HG03108 (cell line): ENCODE measurements around the gene OR9Q1.
"Not testable (repeated sequence)": the region's sequence is repeated elsewhere in the genome, so short reads cannot be mapped to it uniquely, and the experiment has no call there.

Experiments
- ATAC-seq: cut with Tn5 transposase; IDR thresholded peaks from one replicate; pipeline ENCODE4 v1.9.1; 2021; ENCODE audit warnings: moderate library complexity; ENCODE audit not compliant: unreplicated experiment

OR9Q1 gene

GRCh38 chr11:58133309-58134076 lies 109.8 kb downstream of the OR9Q1 start:
- ATAC-seq: no peak

DNA sequence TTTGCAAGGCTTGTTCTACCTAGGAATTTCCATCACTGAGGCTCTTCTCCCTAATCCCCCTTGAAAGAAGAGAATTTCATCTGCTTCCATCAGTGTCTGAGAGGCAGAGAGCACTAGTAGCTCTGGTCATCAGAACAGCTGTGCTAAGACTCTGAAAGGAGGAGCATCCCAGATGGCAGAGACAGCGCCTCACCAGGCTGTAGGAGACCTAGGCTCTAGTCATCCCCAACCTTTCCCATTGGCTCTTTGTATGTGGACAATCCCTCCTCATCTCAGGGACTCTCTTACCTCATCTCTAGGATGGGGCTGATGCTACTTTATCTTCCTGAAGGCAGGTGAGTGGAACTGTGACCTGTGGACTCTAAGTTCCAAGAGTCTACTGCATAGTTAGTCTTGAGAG lies 110.5 kb downstream of the OR9Q1 start:
- ATAC-seq: no peak

DNA sequence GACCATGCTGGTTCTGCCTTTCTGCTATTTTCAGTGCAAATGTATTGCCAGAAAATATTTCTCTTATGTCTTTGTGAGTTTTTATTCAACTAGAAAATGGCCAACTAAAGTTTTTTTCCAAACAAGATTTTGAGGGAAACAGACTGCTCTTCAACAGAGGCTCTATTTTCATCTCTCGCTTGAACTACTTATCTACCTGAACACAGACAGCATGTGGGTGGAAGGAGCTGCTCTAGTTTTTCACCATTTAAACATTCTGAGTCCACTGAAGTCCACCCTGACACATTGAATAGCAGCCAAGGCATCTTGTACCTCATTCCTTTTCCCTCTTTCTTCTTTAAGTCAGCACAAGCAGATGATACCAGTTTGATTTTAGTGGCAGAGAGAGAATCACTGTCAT lies 111.5 kb downstream of the OR9Q1 start:
- ATAC-seq: no peak

- no peak for ATAC-seq
Observed at GRCh38 chr11:58142761-58143160, 119.1 kb downstream of the OR9Q1 start.

DNA sequence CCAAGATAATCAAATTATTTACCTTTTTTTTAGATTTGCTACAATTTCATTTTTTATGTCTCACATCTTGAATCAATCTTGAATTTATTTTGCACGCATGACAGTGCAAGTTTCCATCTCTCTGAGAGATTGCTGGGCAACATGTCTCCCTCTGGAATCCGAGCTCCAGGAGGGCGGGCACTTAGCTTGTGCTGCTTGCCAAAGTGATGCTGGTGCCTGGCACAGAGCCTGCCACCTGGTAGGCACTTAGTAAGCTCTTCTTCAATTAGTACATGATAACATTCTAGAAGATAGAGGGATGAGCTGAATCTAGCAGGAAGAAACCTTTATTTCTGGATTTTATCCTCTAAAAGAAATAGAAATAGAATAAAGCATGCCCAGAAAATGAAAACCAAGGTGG lies 129.1 kb downstream of the OR9Q1 start:
- no peak for ATAC-seq

DNA sequence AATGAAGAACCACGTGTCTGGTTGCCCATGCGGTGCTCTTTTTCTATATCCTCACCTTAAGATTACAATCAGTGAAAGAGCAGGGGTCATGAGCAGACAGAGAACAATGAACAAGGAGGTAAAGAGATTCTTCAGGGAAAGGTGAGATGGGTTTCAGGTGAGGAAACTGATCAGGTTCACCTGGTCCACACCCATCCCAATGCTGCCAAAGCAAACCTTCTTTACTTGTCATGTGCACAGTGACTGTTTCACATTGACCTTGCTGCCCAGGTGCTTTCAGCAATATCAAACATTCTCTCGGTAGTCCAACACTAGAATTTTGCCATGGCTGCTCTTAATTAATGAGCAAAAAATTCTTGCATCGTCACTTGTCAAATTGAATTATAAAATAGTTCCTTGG lies 140.7 kb downstream of the OR9Q1 start:
- no peak for ATAC-seq

- no peak for ATAC-seq
Observed at GRCh38 chr11:58164990-58165389, 141.3 kb downstream of the OR9Q1 start.

DNA sequence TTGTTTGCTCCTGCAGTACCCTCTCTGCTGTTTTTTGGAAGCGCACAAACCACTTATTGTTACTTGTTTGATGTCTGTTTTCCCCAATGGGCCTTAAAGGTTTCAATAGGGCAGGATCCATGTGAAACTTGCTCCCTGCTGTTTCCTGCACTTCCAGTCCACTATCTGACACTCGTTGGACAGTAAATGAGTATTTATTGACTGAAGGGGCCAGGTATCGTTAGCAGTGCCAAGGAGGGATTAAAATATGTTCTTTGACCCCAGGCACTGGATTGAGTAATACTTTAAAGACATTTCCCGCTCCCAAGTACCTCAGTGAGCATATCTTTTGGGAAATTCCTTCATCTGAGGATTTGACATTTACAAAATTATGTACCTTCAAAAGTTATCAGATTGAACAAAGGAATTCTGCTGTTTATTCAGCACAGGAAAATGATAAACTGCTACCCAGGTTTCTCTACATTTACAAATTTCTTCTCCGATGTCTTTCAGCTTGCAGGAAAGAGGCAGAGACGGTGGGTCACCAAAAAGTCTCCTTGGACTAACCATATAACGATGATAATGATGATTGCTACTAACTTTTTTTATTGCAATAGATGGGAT lies 141.9 kb downstream of the OR9Q1 start:
- ATAC-seq: no peak

DNA sequence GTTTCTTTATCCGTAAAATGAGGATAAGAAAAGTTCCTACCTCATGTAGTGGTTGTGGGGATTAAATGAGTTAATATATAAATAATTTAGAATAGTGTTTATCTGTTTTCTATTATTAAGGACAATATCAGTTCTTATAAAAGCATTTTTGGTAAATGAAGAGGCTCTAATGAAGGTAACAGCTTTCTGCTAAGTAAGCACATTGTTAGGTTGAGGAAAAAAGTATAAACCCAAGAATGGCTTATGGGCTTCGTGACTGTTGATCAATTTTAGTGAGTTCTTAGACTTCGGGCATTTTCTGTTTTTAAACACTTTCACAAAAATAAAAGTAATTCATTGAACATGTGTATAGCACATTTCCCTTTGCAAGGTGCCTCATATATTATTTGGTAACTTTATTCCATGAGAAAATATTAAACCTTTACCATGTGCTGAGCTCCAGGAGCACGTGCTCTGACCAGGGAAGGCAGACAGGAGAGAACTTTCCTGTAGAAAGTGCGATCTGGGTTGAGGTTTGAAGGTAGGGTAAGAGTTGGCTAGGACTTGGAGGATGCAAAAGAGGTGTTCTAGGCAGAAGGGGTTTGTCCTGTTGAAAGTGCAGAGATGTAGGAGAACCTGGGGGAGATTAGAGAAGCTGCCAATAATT lies 153.9 kb downstream of the OR9Q1 start:
- ATAC-seq: no peak

DNA sequence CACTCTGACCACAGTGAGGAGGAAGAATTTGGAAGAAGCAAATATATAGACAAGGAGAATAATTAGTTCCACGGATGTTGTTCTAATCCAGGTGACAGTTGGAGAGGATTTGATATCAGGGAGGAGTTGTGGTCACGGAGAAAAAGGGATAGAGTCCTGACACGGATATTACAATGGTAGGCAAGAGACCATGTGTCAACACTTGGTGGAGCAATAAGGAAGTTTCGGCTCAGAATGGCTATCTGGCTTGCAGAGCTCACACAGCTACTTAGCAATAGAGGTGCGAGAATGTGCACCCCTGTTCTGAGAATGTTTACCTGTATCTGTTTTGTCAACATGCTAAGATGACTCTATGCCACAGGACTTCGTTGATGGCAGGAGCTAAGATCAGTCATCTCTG lies 154.8 kb downstream of the OR9Q1 start:
- no peak for ATAC-seq

- no peak for ATAC-seq
Observed at GRCh38 chr11:58179648-58180047, 156.0 kb downstream of the OR9Q1 start.

DNA sequence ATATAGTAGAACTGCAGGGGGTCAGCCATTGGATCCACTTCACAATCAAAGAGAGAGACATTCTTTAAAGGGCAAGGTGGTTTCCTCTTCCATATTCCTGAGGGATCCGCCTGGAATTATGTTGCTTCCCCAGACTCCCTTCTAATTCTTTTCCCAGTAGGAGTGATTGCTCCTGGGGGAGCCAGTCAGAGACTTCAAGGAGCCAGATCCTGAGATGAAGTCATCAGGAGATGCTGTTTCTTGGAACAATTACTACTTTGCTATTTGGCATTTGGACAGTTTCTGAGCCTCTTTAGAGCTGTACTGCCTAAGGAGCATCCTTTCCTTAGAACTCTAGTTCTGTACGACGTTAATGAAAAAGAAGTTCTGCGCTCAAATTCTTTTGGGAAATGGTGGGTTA lies 163.3 kb downstream of the OR9Q1 start:
- ATAC-seq: no peak

GRCh38 chr11:58188770-58189169 lies 165.1 kb downstream of the OR9Q1 start, which contains the start of gene OR9Q2:
Gene OR9Q2, plus strand, starts transcription at chr11:58189070. Its CDS starts 1,421 bp downstream, at chr11:58190491.
- no peak for ATAC-seq

DNA sequence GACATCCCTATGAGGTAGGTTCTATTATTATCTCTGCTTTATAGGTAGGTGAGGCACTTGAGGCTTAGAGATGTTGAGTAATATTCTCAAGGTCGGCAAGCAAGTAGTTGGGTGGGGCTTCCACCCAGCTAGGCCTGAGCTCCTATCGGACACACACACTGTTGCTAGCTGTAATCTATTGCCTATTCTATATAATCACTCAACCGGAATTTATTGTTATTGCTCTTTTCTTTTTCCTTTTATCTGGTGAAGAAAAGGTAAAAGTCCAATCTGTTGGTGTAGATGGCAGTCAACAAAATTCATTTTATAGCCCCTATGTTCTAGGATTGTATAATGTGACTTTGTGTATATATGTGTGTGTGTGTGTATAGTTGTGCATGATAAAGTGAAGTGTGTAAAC lies 168.5 kb downstream of the OR9Q1 start:
- no peak for ATAC-seq

- no peak for ATAC-seq
Observed at GRCh38 chr11:58193391-58193790, 169.7 kb downstream of the OR9Q1 start.

DNA sequence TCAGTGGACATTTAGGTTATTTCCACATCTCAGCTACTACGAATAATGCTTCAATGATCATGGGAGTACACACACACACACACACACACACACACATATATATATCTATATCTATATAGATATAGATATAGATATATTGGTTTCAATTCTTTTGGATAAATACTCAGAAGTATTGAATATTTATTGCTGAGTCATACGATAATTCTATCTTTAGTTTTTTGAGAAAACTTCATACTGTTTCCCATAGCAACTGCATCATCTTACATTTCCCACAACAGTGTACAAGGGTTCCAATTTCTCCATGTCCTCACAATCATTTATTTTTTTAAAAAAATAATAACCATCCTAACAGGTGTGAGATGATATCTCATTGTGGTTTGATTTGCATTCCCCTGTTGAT lies 172.3 kb downstream of the OR9Q1 start:
- no peak for ATAC-seq

DNA sequence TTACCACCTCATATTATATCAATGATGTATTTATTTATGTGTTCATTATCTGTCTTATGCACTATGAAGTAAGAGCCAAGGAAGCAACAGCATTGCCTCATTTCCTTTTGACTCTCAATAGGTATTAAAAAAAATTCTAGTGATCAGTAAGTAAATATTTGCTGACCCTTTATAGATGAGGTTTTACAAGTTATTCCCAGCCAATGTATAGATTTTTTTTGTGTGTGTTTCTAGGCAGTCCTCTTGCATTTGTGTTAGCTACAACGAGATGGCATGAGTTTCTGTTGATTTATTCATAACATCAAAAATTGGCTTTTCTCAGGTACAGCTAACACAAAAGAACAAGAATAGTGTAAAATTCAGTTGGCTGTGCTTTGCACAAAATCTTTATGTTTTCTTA lies 175.6 kb downstream of the OR9Q1 start:
- ATAC-seq: no peak

DNA sequence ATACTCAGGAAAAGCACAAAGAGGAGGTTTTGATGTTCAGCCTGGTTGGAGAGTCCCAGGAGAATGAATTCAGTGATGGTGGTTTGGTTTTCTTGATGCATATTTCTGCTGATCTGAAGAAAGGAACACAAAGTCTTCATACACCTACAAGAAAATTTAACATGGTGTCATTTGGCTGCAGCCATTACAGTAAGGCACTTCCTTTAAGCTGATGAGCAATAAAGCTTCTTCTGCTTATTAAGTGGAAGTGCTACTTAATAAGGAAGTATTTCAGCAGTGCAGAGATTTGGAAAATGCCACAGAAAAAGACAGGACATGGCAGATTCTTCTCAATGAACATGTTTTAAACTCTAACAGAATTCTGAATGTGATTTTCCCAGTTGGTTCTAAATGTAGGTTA lies 180.4 kb downstream of the OR9Q1 start, which contains the start of gene OR1S2:
OR1S2 (minus strand) TSS at position 101 of the 400 bp plus-strand sequence; CDS start at position 101, 0 bp downstream.
- no peak for ATAC-seq

DNA sequence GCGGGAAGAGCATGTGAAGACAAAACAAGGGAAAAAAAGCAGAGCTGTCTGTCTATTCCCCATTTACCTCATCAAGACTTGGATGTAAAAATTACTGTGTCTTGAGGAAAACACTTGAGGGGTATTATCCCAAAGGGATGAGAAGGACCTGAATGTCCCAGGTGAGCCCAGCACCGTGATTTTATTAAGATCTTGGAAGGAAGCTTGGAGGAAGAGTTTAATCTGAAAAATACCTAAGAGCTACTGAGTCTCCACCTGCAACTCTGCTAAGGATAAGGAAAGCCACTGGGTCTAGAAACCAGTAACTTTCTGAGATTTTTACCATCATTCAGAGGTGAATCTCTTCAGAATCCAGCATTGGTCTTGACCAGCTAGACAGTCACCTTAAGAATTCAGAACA lies 188.7 kb downstream of the OR9Q1 start, which contains the start of gene OR1S1:
OR1S1 (plus strand) TSS at position 301 of the 400 bp plus-strand sequence.
- ATAC-seq: not testable (repeated sequence)

DNA sequence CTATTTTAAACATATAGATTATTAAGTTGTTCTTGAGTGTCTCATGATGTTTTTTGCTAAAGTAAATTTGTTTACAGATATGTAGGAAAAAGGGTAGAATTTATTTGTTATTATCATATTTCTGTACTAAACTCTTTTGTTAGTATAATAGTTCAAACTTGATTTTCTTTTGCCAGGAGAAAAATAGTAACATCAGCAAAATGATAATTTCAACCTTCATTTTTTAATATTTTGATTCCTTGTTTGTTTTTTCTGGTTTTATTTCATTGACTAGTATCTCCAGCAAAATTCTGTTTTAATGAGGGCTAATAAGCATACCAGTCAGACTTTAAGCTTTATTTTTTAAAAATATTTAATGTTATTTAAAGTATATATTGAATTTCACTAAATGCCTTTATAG lies 192.8 kb downstream of the OR9Q1 start:
- no peak for ATAC-seq

DNA sequence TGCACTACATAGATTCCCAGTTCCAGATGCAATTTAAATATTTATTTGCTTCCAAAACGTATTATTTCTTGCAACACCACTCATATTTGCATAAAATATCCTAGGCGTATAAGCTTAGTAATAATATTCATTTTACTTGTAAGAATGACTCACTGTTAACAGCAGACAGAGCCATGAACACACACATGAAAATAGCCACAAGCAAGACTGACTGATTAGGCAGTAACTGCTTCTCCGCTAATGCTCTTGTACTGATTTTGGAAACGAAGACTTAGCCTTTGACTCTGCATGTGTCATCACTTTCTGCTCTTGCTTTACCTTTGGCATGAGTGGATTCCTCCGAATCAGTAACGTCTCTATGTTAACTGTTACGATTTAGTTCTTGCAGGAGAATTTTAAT lies 199.0 kb downstream of the OR9Q1 start:
- no peak for ATAC-seq
